Activated naive CD4-positive, alpha-beta T cell treated with anti-CD3 and anti-CD28 coated beads, Interleukin-2, amount 50 U/mL, for 24 hours (primary cell): ENCODE results near the gene ATXN7L2.
"Not testable (repeated sequence)": the region's sequence is repeated elsewhere in the genome, so short reads cannot be mapped to it uniquely, and the experiment has no call there.

Experiments used
- H3K27ac Mint-ChIP-seq: one replicate; pipeline ENCODE4 v1.8.0; 2021; ENCODE audit warnings: mild to moderate bottlenecking, mixed read lengths
- H3K27me3 Mint-ChIP-seq: one replicate; pipeline ENCODE4 v1.8.0; 2021; ENCODE audit warnings: mixed read lengths
- H3K36me3 Mint-ChIP-seq: one replicate; pipeline ENCODE4 v1.8.0; 2021; ENCODE audit warnings: mixed read lengths
- H3K4me1 Mint-ChIP-seq: one replicate; pipeline ENCODE4 v1.8.0; 2021; ENCODE audit warnings: mixed read lengths
- H3K4me3 Mint-ChIP-seq: one replicate; pipeline ENCODE4 v1.8.0; 2021; ENCODE audit warnings: mild to moderate bottlenecking, mixed read lengths
- H3K9me3 Mint-ChIP-seq: one replicate; pipeline ENCODE4 v1.8.0; 2021; ENCODE audit warnings: mixed read lengths

ATXN7L2 gene

GRCh38 chr1:109470245-109470644 is 13.5 kb upstream of the ATXN7L2 start:
- Mint-ChIP-seq H3K4me3 (no peak overlapping the region), H3K27ac (no peak overlapping the region), H3K36me3 (no peaks in the 10 kb centered on the region), H3K9me3 (no peaks in the 10 kb centered on the region), H3K4me1 (peaks cover 7% of the 10 kb centered on the region), H3K27me3 (peaks cover 33% of the 10 kb centered on the region)

- Mint-ChIP-seq H3K27me3 (peaks cover 30% of the 10 kb centered on the region), H3K4me3 (no peak overlapping the region), H3K27ac (no peak overlapping the region), H3K36me3 (no peaks in the 10 kb centered on the region), H3K9me3 (no peaks in the 10 kb centered on the region), H3K4me1 (peaks cover 3% of the 10 kb centered on the region)
These were observed 10.9 kb upstream of the ATXN7L2 start for GRCh38 chr1:109472779-109473178.

- H3K9me3 Mint-ChIP-seq, H3K36me3 Mint-ChIP-seq, H3K4me1 Mint-ChIP-seq, H3K4me3 Mint-ChIP-seq, H3K27ac Mint-ChIP-seq: not testable (repeated sequence)
- H3K27me3 Mint-ChIP-seq = peaks cover 26% of the 10 kb centered on the region
These were observed 10.2 kb upstream of the ATXN7L2 start for GRCh38 chr1:109473284-109474057.

GRCh38 chr1:109474697-109475096 is 9.0 kb upstream of the ATXN7L2 start:
- no peak overlapping the region for H3K27ac Mint-ChIP-seq
- H3K4me1 Mint-ChIP-seq = peaks cover 5% of the 10 kb centered on the region
- H3K4me3 Mint-ChIP-seq = no peak overlapping the region
- no peaks in the 10 kb centered on the region for H3K9me3 Mint-ChIP-seq
- H3K36me3 Mint-ChIP-seq = no peaks in the 10 kb centered on the region
- peaks cover 25% of the 10 kb centered on the region for H3K27me3 Mint-ChIP-seq

GRCh38 chr1:109475261-109475660 is 8.4 kb upstream of the ATXN7L2 start:
- H3K27ac Mint-ChIP-seq = no peak overlapping the region
- H3K36me3 Mint-ChIP-seq = no peaks in the 10 kb centered on the region
- H3K4me3 Mint-ChIP-seq = no peak overlapping the region
- peaks cover 23% of the 10 kb centered on the region for H3K27me3 Mint-ChIP-seq
- H3K4me1 Mint-ChIP-seq = peaks cover 5% of the 10 kb centered on the region
- H3K9me3 Mint-ChIP-seq = no peaks in the 10 kb centered on the region

DNA sequence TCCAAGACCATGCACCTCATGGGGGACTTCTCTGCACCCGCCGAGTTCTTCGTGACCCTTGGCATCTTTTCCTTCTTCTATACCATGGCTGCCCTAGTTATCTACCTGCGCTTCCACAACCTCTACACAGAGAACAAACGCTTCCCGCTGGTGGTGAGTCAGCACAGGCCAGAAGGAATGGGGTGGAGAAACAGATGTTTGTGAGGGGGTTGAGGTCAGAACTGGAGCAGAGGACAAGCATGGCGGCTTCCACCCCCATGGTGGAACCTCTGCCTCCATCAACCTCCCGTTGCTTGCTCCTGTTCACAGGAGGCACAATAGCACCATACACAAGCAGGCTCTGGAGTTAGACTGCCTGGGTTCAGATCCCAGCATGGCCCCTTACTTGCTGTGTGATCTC is 6.9 kb upstream of the ATXN7L2 start:
- Mint-ChIP-seq H3K27ac (no peak overlapping the region), H3K4me3 (no peak overlapping the region), H3K4me1 (peaks cover 5% of the 10 kb centered on the region), H3K9me3 (no peaks in the 10 kb centered on the region), H3K36me3 (no peaks in the 10 kb centered on the region), H3K27me3 (peaks cover 16% of the 10 kb centered on the region)

DNA sequence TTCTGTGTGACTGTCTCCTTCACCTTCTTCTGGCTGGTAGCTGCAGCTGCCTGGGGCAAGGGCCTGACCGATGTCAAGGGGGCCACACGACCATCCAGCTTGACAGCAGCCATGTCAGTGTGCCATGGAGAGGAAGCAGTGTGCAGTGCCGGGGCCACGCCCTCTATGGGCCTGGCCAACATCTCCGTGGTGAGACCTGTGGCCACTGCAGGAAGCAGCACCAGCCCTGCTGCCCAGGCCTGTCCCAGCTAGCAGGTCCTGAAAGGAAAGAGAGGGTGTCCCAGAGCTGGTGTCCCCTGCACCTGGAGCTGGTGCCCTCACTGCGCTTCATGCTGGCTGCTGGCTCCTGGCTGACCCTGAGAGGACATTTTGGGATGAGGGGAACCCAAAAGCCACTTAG is 5.9 kb upstream of the ATXN7L2 start:
- Mint-ChIP-seq H3K36me3 (no peaks in the 10 kb centered on the region), H3K27me3 (peaks cover 14% of the 10 kb centered on the region), H3K27ac (no peak overlapping the region), H3K4me3 (no peak overlapping the region), H3K9me3 (no peaks in the 10 kb centered on the region), H3K4me1 (peaks cover 14% of the 10 kb centered on the region)

DNA sequence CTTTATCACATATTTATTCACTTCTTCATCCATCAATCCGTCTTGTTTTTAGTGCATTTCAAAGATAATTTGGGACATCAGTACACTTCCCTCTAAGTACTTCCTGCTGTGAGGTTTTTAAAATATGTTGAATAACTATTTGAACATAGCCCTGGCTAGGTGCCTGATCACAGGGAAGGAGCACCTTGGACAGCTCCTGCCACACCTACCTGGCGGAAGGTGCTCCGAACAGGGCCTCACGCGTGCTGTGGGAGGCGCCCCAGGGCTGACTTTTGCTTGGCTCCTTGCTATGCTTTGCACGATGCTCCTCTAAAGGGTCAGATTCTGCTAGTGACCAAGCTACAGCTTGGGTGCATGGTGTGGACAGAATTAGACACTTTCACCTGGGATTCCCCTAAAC is 4.9 kb upstream of the ATXN7L2 start:
- Mint-ChIP-seq H3K27ac (peak overlapping the region; percentile 81), H3K9me3 (no peaks in the 10 kb centered on the region), H3K36me3 (no peaks in the 10 kb centered on the region), H3K27me3 (peaks cover 11% of the 10 kb centered on the region), H3K4me1 (peaks cover 21% of the 10 kb centered on the region), H3K4me3 (no peak overlapping the region)

DNA sequence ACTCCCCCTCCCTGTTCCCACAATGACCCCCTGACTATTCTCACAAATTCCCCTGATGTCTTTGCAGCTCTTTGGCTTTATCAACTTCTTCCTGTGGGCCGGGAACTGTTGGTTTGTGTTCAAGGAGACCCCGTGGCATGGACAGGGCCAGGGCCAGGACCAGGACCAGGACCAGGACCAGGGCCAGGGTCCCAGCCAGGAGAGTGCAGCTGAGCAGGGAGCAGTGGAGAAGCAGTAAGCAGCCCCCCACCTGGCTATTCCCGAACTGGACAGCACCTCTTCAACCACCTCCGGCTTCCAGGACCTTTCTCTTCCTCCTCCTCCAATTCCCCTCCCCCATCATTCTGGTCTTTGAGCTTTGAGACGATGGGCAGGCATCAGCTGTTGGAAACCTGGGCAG is 4.4 kb upstream of the ATXN7L2 start:
- no peaks in the 10 kb centered on the region for H3K9me3 Mint-ChIP-seq
- H3K27me3 Mint-ChIP-seq = peaks cover 10% of the 10 kb centered on the region
- H3K4me1 Mint-ChIP-seq = peaks cover 24% of the 10 kb centered on the region
- H3K4me3 Mint-ChIP-seq = no peak overlapping the region
- no peaks in the 10 kb centered on the region for H3K36me3 Mint-ChIP-seq
- H3K27ac Mint-ChIP-seq = no peak overlapping the region

GRCh38 chr1:109479901-109480300 is 3.8 kb upstream of the ATXN7L2 start:
- Mint-ChIP-seq H3K36me3 (no peaks in the 10 kb centered on the region), H3K4me3 (no peak overlapping the region), H3K9me3 (no peaks in the 10 kb centered on the region), H3K4me1 (peaks cover 30% of the 10 kb centered on the region), H3K27ac (no peak overlapping the region), H3K27me3 (peaks cover 10% of the 10 kb centered on the region)

DNA sequence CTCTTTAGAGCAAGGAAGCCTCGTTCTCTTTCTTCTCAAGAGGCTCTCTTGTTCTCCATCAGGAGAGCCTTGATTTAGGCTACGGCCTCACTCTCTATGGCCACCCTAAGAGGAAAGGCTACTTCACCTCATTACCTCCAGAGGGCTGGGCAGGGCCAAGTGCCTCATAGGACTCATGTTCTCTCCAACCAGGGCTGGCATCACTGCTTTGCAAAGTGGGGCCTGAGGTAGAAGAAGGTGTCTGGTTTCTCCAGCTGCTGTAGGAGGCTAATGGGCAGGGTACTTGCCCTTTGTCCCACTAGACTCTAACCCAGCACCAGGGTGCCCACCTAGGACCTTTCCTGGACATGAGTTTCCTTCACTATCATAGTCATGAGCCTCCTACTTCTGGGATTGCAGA is 2.1 kb upstream of the ATXN7L2 start:
- Mint-ChIP-seq H3K4me1 (peaks cover 37% of the 10 kb centered on the region), H3K4me3 (no peak overlapping the region), H3K9me3 (no peaks in the 10 kb centered on the region), H3K27ac (no peak overlapping the region), H3K27me3 (peaks cover 2% of the 10 kb centered on the region), H3K36me3 (no peaks in the 10 kb centered on the region)

- H3K36me3 Mint-ChIP-seq = no peaks in the 10 kb centered on the region
- H3K4me3 Mint-ChIP-seq = peak overlapping the region; percentile 95
- H3K4me1 Mint-ChIP-seq = peaks cover 37% of the 10 kb centered on the region
- H3K27me3 Mint-ChIP-seq = peaks cover 2% of the 10 kb centered on the region
- H3K27ac Mint-ChIP-seq = peak overlapping the region; percentile 53
- H3K9me3 Mint-ChIP-seq = no peaks in the 10 kb centered on the region
These were observed 1.5 kb upstream of the ATXN7L2 start for GRCh38 chr1:109482242-109482641.

GRCh38 chr1:109482791-109483671 is 674 bp upstream of the ATXN7L2 start:
- no peaks in the 10 kb centered on the region for H3K9me3 Mint-ChIP-seq
- peaks cover 2% of the 10 kb centered on the region for H3K27me3 Mint-ChIP-seq
- H3K27ac Mint-ChIP-seq = peak overlapping the region; percentile 95
- H3K4me3 Mint-ChIP-seq = peak overlapping the region; percentile 95
- no peaks in the 10 kb centered on the region for H3K36me3 Mint-ChIP-seq
- peaks cover 40% of the 10 kb centered on the region for H3K4me1 Mint-ChIP-seq

DNA sequence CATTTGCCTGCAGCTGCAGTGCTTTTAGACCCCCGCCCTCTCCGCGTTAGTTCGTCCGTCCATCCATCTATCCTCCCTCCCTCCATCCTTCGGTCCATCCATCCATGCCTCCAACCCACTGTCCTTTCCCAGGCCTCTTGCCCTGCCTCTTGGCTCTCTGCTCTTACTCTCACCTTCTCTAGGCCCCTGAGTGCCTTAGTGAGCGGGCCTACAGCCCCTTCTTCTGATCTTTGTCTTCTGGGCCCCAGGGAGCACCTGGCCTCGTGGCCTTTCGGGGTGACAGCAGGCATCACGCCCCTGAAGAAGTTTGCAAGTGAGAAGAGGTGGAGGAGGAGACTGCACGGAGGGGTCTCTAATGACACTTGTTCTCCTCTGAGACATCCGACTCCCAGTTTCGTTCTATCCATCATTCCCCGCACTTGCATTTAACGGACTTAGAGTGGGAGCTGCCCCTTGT is 842 bp downstream of the ATXN7L2 start:
- H3K9me3 Mint-ChIP-seq = no peaks in the 10 kb centered on the region
- peak overlapping the region; percentile 95 for H3K27ac Mint-ChIP-seq
- H3K36me3 Mint-ChIP-seq = no peaks in the 10 kb centered on the region
- H3K4me1 Mint-ChIP-seq = peaks cover 35% of the 10 kb centered on the region
- no peaks in the 10 kb centered on the region for H3K27me3 Mint-ChIP-seq
- peak overlapping the region; percentile 95 for H3K4me3 Mint-ChIP-seq

DNA sequence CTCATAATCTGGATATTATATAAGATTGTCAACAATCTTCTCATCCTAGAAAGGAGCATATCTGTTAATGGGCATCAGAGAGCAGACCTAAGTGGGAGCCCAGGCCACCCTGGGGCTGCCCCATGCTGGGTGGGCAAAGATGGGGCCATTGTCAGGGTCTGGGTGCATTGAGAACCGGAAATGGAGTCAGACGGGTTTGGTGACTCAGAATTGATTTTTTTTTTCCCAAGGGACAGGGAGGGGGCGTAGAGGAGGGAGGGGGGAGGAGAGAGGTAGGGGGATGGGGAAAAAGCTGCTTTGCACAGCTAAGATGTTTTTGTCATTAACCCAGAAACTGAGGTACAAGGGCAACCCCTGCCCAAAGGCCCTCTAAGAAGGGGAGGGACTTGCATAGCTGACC is 1.3 kb downstream of the ATXN7L2 start:
- Mint-ChIP-seq H3K4me1 (peaks cover 35% of the 10 kb centered on the region), H3K36me3 (no peaks in the 10 kb centered on the region), H3K27ac (peak overlapping the region; percentile 95), H3K9me3 (no peaks in the 10 kb centered on the region), H3K27me3 (no peaks in the 10 kb centered on the region), H3K4me3 (peak overlapping the region; percentile 95)

DNA sequence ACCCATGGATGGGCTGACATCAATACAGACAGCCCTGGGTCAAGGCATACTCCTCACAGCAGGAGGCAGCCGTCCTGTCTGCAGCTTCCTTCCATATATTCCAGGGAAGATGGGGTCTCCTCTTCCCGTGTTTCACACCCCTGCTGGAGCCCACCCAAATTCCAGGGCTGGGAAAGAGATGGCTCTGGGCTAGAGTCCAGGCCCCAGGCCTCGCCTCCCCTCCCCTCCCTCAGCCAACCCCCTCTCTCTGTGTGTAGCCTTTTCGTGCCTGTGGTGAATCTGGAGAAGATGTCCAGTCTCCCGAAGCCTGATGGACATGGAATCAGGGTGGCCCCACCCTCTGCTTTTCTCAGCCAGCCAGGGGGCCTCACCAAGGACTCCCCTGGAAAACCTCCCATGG is 3.6 kb downstream of the ATXN7L2 start:
- H3K27me3 Mint-ChIP-seq = no peaks in the 10 kb centered on the region
- H3K4me1 Mint-ChIP-seq = peaks cover 38% of the 10 kb centered on the region
- H3K4me3 Mint-ChIP-seq = no peak overlapping the region
- H3K36me3 Mint-ChIP-seq = no peaks in the 10 kb centered on the region
- H3K27ac Mint-ChIP-seq = no peak overlapping the region
- H3K9me3 Mint-ChIP-seq = no peaks in the 10 kb centered on the region
